Body of pancreas (tissue), 4 donors: ENCODE results near the gene SAMHD1. TPM values are rescaled to one million over a fixed set of nuclear protein-coding genes. Genes with fewer than 3 reads are reported as not detected.

Experiments used
- ATAC-seq: fragments of 150-250 bp; one replicate; pipeline ENCODE4 v1.9.1; 2016
- DNase-seq, 4 donors: peaks; one replicate each; pipeline ENCODE4 v3.0.0-alpha.2; 2019
- H3K27ac ChIP-seq, 4 donors: fragments of 200-600 bp; sonication (generic); 1 replicate in 3 of 4; 2 replicates in 1 of 4; pipeline versions ENCODE4 v1.5.1 to v1.6.1; 2016 to 2019; ENCODE audit warnings: mild to moderate bottlenecking in 1 of 4, mixed read lengths in 1 of 4, moderate library complexity in 1 of 4
- H3K27me3 ChIP-seq, 2 donors: fragments of 200-600 bp; sonication (generic); one replicate each; pipeline ENCODE4 v1.6.0; 2016; ENCODE audit warnings: mild to moderate bottlenecking in 1 of 2
- H3K36me3 ChIP-seq, 2 donors: fragments of 200-600 bp; sonication (generic); replicated peaks in 1 of 2; 2 replicates each; pipeline ENCODE4 v1.5.1; 2016; ENCODE audit warnings: low read depth in 2 of 2; ENCODE audit not compliant: insufficient read depth in 1 of 2
- H3K4me1 ChIP-seq: fragments of 200-600 bp; sonication (generic); one replicate; pipeline ENCODE4 v1.6.0; 2016
- H3K4me3 ChIP-seq, 2 donors: fragments of 200-600 bp; sonication (generic); 1 replicate in 1 of 2; 2 replicates in 1 of 2; pipeline ENCODE4 v1.5.1; 2016 to 2019
- H3K9me3 ChIP-seq, 3 donors: fragments of 200-600 bp; sonication (generic); 1 replicate in 2 of 3; 2 replicates in 1 of 3; pipeline ENCODE4 v1.5.1; 2016
- CTCF ChIP-seq, 7 experiments: fragments of 450-650 bp in 4 of 7; fragments of 200-600 bp in 3 of 7; sonication (generic) in 3 of 7; IDR thresholded peaks; one replicate each; pipeline ENCODE4 v1.5.1; 2016 to 2019; ENCODE audit warnings: antibody characterized with exemption in 7 of 7
- POLR2A ChIP-seq, 3 donors: fragments of 450-650 bp; IDR thresholded peaks; one replicate each; pipeline ENCODE4 v1.6.1; 2016; ENCODE audit warnings: antibody characterized with exemption in 3 of 3, mild to moderate bottlenecking in 2 of 3
- WGBS, 2 donors: methylation state at CpG; one replicate each; pipeline ENCODE4 v1.1.5; 2017; 5-methylcytosine and 5-hydroxymethylcytosine counted together
- intact Hi-C: fragments of 100-400 bp; cut with DNase I; formaldehyde crosslinking; loops from one replicate; pipeline ENCODE4 v1.15.1; 2023
- total RNA-seq, 2 donors: library from RNA; depleted of rRNA; stranded (reverse); fragments of >200 nt; gene quantifications; one replicate each; pipeline ENCODE4 v1.1.0, GENCODE V29; 2016

The SAMHD1 gene
- total RNA-seq, 2 donors from 2014 or later = 87.7 to 116 TPM

DNA sequence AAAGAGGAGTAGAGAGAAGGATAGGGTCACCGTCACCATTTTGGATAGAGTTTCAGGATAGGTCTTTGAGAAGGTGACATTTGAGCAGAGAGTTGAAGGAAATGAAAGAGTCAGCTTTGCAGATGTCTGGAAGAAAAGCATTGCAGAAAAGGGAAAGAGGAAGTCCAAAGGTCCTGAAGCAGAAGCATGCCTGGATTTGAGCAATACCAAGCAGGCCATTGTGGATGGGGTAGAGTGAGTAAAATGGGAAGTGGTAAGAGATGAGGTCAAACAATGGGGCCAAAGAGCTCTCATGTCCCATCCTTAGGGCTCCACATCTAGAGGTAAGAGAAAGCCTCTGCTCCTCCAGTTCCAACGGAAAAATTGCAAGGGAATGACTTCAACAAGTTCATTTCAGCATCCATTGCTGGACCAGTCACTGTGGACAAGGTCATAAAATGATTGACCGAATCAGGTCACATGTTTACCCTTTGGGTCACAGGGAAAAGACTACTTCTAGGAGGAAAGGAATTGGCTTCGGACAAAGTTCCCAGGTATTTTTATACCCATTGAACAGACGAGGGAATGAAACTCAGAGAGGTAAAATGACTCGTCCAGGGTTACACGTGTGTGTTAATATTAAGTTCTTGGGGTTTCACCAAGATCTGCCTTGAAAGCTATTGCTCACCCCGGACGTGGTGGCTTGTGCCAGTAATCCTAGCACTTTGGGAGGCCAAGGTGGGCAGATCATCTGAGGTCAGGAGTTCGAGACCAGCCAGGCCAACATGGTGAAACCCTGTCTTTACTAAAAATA, 6.6 kb upstream of the SAMHD1 start:
- Histone ChIP-seq H3K9me3 (no peaks in the 10 kb centered on the region), H3K36me3 (no peaks in the 10 kb centered on the region), H3K4me3 (no peak overlapping the region), H3K27me3 (no peaks in the 10 kb centered on the region), H3K4me1 (peaks cover 31% of the 10 kb centered on the region), H3K27ac (peak overlapping the region in 1 of 4 donors; percentile 61)
- WGBS, 2 donors = 88 to 89% methylated on average over 10 of the region's 10 CpGs
- ATAC-seq (no peak), DNase-seq (peak in 1 of 4 donors; percentile 51)
- intact Hi-C loops = no loop called here
- TF ChIP-seq POLR2A (IDR thresholded peaks at IDR 0.05) = no peak
- no peak for TF ChIP-seq CTCF (IDR thresholded peaks at IDR 0.05)

GRCh38 chr20:36956674-36957073, 5.2 kb upstream of the SAMHD1 start:
- TF ChIP-seq POLR2A (IDR thresholded peaks at IDR 0.05) (no peak), CTCF (IDR thresholded peaks at IDR 0.05) (no peak)
- peaks cover 41% of the 10 kb centered on the region for H3K4me1 ChIP-seq
- ATAC-seq = no peak
- intact Hi-C loops = no loop called here
- H3K36me3 ChIP-seq = no peaks in the 10 kb centered on the region
- H3K4me3 ChIP-seq = no peak overlapping the region
- DNase-seq = no peak
- 60 to 68% methylated on average over 2 of the region's 2 CpGs for WGBS, 2 donors
- no peaks in the 10 kb centered on the region for H3K27me3 ChIP-seq
- H3K9me3 ChIP-seq = no peaks in the 10 kb centered on the region
- H3K27ac ChIP-seq = peak overlapping the region in 1 of 4 donors; percentile 96

GRCh38 chr20:36956016-36956415, 4.5 kb upstream of the SAMHD1 start:
- intact Hi-C loops = no loop called here
- no peak for ATAC-seq
- Histone ChIP-seq H3K27me3 (no peaks in the 10 kb centered on the region), H3K9me3 (no peaks in the 10 kb centered on the region), H3K27ac (peak overlapping the region in 3 of 4 donors; percentile 80 to 96 (median 90)), H3K36me3 (no peaks in the 10 kb centered on the region), H3K4me1 (peaks cover 41% of the 10 kb centered on the region), H3K4me3 (no peak overlapping the region)
- no peak for TF ChIP-seq POLR2A (IDR thresholded peaks at IDR 0.05)
- TF ChIP-seq CTCF (IDR thresholded peaks at IDR 0.05) = no peak
- no peak for DNase-seq
- 57 to 73% methylated on average over 3 of the region's 3 CpGs for WGBS, 2 donors

DNA sequence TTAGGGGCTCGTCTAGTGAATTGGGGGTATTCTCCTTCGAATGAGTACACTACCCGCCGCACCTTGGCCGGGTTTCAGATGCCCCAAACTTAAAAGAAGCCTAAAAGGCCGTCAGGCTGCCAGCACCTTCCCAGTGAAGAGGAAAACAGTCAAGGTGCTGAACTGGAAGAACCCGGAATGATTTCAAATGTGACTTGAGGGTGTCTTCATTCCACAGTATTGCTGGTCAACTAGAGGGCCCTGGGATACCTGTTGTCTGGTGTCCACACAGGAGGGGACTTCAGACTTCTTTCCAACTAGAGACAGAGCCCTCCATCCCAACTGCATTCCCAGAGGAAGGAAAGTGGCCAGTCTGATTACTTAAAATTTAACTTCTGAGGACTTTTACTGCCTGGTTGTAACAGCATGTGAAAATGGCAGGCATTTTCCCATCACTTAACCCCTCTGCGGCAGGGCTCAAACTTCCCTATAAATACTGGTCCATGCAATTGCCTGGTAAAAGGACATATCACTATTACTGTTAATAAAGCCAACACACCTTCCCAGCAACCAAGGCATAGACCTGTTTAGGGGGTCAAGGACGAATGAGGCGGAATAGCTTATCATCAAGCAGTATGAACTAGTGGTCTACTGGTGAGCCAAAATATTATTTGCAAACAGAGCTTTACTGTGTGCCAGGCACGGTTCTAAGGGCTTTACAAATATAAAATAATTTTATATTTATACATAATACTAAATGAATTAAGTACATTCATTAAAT, 651 bp upstream of the SAMHD1 start:
- peak; percentile 28 for ATAC-seq
- peak; percentile 50 to 72 (median 54) for DNase-seq
- intact Hi-C loops = no loop called here
- 10 to 19% methylated on average over 8 to 11 of the region's 11 CpGs for WGBS, 2 donors
- peak overlapping the region; percentile 87 to 96 (median 90) for H3K27ac ChIP-seq
- peak overlapping the region; percentile 17 to 96 for H3K4me3 ChIP-seq
- TF ChIP-seq POLR2A (IDR thresholded peaks at IDR 0.05) = no peak
- TF ChIP-seq CTCF (IDR thresholded peaks at IDR 0.05) = no peak
- no peaks in the 10 kb centered on the region for H3K27me3 ChIP-seq
- peaks cover 74% of the 10 kb centered on the region for H3K4me1 ChIP-seq
- no peaks in the 10 kb centered on the region for H3K36me3 ChIP-seq
- H3K9me3 ChIP-seq = no peaks in the 10 kb centered on the region
